ENCODE results near the gene NEU2. TPM values are rescaled to one million over a fixed set of nuclear protein-coding genes. Genes with fewer than 3 reads are reported as not detected.

Gene NEU2
- polyA plus RNA-seq (2011; rRNA removed) = not detected in 2 replicates
- polyA minus RNA-seq (2011; rRNA and poly(A)+ RNA removed) = not detected in 2 replicates

- CTCF ChIA-PET = interaction anchor here (0.7 kb wide), 1 partner anchor 21 kb away, joined by 3 read pairs; no protein-coding TSS in a partner anchor
- H3K9me3 ChIP-seq (ENCODE audit: control insufficient read depth, insufficient read depth, low read length) = peaks cover 20% of the 10 kb centered on the region; the same call in 1 of the 2 replicates
- no peak within 1 kb of the TSS for H3K27ac ChIP-seq (ENCODE audit: low read depth, low read length)
- no peak for TF ChIP-seq CTCF (IDR thresholded peaks at IDR 0.05; ENCODE audit: low read depth, low read length)
- H3K27me3 ChIP-seq (ENCODE audit: control insufficient read depth, insufficient read depth, low read length) = no peaks in the 10 kb centered on the region
- no peak within 1 kb of the TSS for H3K4me3 ChIP-seq (ENCODE audit: low read depth, low read length)
- DNase-seq (ENCODE audit: low read depth, low spot score) = no peak
- POLR2A ChIA-PET = no interaction called here
Measured at GRCh38 chr2:233032551-233033320, at the start of gene NEU2. Gene NEU2 (plus strand): TSS chr2:233032672. CDS start chr2:233032672, 0 bp downstream.

- no peak for TF ChIP-seq CTCF (IDR thresholded peaks at IDR 0.05; ENCODE audit: low read depth, low read length)
- ChIA-PET POLR2A (no interaction called here), CTCF (no interaction called here)
- DNase-seq (ENCODE audit: low read depth, low spot score) = no peak
- Histone ChIP-seq H3K27ac (ENCODE audit: low read depth, low read length) (no peak overlapping the region), H3K4me3 (ENCODE audit: low read depth, low read length) (no peak overlapping the region), H3K9me3 (ENCODE audit: control insufficient read depth, insufficient read depth, low read length) (no peaks in the 10 kb centered on the region), H3K27me3 (ENCODE audit: control insufficient read depth, insufficient read depth, low read length) (no peaks in the 10 kb centered on the region)
Measured at GRCh38 chr2:232982926-232983668, 49.4 kb upstream of the NEU2 start.

GRCh38 chr2:232983669-232984140 lies 48.8 kb upstream of the NEU2 start:
- Histone ChIP-seq H3K9me3 (ENCODE audit: control insufficient read depth, insufficient read depth, low read length) (no peaks in the 10 kb centered on the region), H3K27ac (ENCODE audit: low read depth, low read length) (no peak overlapping the region), H3K4me3 (ENCODE audit: low read depth, low read length) (no peak overlapping the region), H3K27me3 (ENCODE audit: control insufficient read depth, insufficient read depth, low read length) (no peaks in the 10 kb centered on the region)
- TF ChIP-seq CTCF (IDR thresholded peaks at IDR 0.05; ENCODE audit: low read depth, low read length) = no peak
- POLR2A ChIA-PET = no interaction called here
- DNase-seq (ENCODE audit: low read depth, low spot score) = no peak
- CTCF ChIA-PET = no interaction called here

- TF ChIP-seq CTCF (IDR thresholded peaks at IDR 0.05; ENCODE audit: low read depth, low read length) = no peak
- ChIA-PET CTCF (no interaction called here), POLR2A (no interaction called here)
- Histone ChIP-seq H3K9me3 (ENCODE audit: control insufficient read depth, insufficient read depth, low read length) (no peaks in the 10 kb centered on the region), H3K4me3 (ENCODE audit: low read depth, low read length) (no peak overlapping the region), H3K27me3 (ENCODE audit: control insufficient read depth, insufficient read depth, low read length) (no peaks in the 10 kb centered on the region), H3K27ac (ENCODE audit: low read depth, low read length) (no peak overlapping the region)
- DNase-seq (ENCODE audit: low read depth, low spot score) = no peak
Measured at GRCh38 chr2:232984451-232985207, 47.8 kb upstream of the NEU2 start.
